ENCODE data around the gene CNTNAP2.

The CNTNAP2 gene

GRCh38 chr7:146740039-146740438 is 623.4 kb downstream of the CNTNAP2 start:
- Histone ChIP-seq H3K4me3 (IDR thresholded peaks at IDR 0.05; ENCODE audit: insufficient read depth, low read depth, low read length) (no peak overlapping the region), H3K9ac (no peak overlapping the region), H3K27ac (no peak overlapping the region), H3K36me3 (ENCODE audit: insufficient read depth) (no peaks in the 10 kb centered on the region), H2AFZ (ENCODE audit: low read depth) (no peak overlapping the region), H3K4me1 (ENCODE audit: low read depth, poor library complexity, severe bottlenecking) (no peaks in the 10 kb centered on the region), H3K27me3 (ENCODE audit: insufficient read depth, low read depth) (no peaks in the 10 kb centered on the region), H4K20me1 (ENCODE audit: insufficient read depth) (no peaks in the 10 kb centered on the region), H3K4me2 (no peak overlapping the region), H3K79me2 (ENCODE audit: insufficient read depth, low read depth) (no peaks in the 10 kb centered on the region)
- TF ChIP-seq CTCF (conservative IDR thresholded peaks at IDR 0.05; ENCODE audit: low read depth, low read length), result no peak

GRCh38 chr7:146741911-146742310 is 625.3 kb downstream of the CNTNAP2 start:
- no peak overlapping the region for H3K4me3 ChIP-seq (IDR thresholded peaks at IDR 0.05; ENCODE audit: insufficient read depth, low read depth, low read length)
- no peak for TF ChIP-seq CTCF (conservative IDR thresholded peaks at IDR 0.05; ENCODE audit: low read depth, low read length)
- H3K27me3 ChIP-seq (ENCODE audit: insufficient read depth, low read depth), result no peaks in the 10 kb centered on the region
- H3K27ac ChIP-seq, result no peak overlapping the region
- no peak overlapping the region for H3K4me2 ChIP-seq
- no peaks in the 10 kb centered on the region for H3K36me3 ChIP-seq (ENCODE audit: insufficient read depth)
- no peaks in the 10 kb centered on the region for H3K4me1 ChIP-seq (ENCODE audit: low read depth, poor library complexity, severe bottlenecking)
- no peaks in the 10 kb centered on the region for H4K20me1 ChIP-seq (ENCODE audit: insufficient read depth)
- no peak overlapping the region for H3K9ac ChIP-seq
- no peaks in the 10 kb centered on the region for H3K79me2 ChIP-seq (ENCODE audit: insufficient read depth, low read depth)
- no peak overlapping the region for H2AFZ ChIP-seq (ENCODE audit: low read depth)

- Histone ChIP-seq H3K4me3 (IDR thresholded peaks at IDR 0.05; ENCODE audit: insufficient read depth, low read depth, low read length) (no peak overlapping the region), H3K9ac (no peak overlapping the region), H2AFZ (ENCODE audit: low read depth) (no peak overlapping the region), H3K4me1 (ENCODE audit: low read depth, poor library complexity, severe bottlenecking) (no peaks in the 10 kb centered on the region), H3K27ac (no peak overlapping the region), H3K36me3 (ENCODE audit: insufficient read depth) (no peaks in the 10 kb centered on the region), H4K20me1 (ENCODE audit: insufficient read depth) (no peaks in the 10 kb centered on the region), H3K4me2 (no peak overlapping the region), H3K27me3 (ENCODE audit: insufficient read depth, low read depth) (no peaks in the 10 kb centered on the region), H3K79me2 (ENCODE audit: insufficient read depth, low read depth) (no peaks in the 10 kb centered on the region)
- TF ChIP-seq CTCF (conservative IDR thresholded peaks at IDR 0.05; ENCODE audit: low read depth, low read length), result no peak
These were observed 637.8 kb downstream of the CNTNAP2 start for GRCh38 chr7:146754385-146754784.

GRCh38 chr7:146755585-146755984 is 639.0 kb downstream of the CNTNAP2 start:
- no peak for TF ChIP-seq CTCF (conservative IDR thresholded peaks at IDR 0.05; ENCODE audit: low read depth, low read length)
- Histone ChIP-seq H3K36me3 (ENCODE audit: insufficient read depth) (no peaks in the 10 kb centered on the region), H4K20me1 (ENCODE audit: insufficient read depth) (no peaks in the 10 kb centered on the region), H3K4me1 (ENCODE audit: low read depth, poor library complexity, severe bottlenecking) (no peaks in the 10 kb centered on the region), H3K9ac (no peak overlapping the region), H3K4me3 (IDR thresholded peaks at IDR 0.05; ENCODE audit: insufficient read depth, low read depth, low read length) (no peak overlapping the region), H3K27me3 (ENCODE audit: insufficient read depth, low read depth) (no peaks in the 10 kb centered on the region), H3K27ac (no peak overlapping the region), H3K79me2 (ENCODE audit: insufficient read depth, low read depth) (no peaks in the 10 kb centered on the region), H2AFZ (ENCODE audit: low read depth) (no peak overlapping the region), H3K4me2 (no peak overlapping the region)

Data from KMS-11 (cell line).